Left lung (tissue), 10 donors: ENCODE results near the gene NDRG4. TPM values are rescaled to one million over a fixed set of nuclear protein-coding genes. Genes with fewer than 3 reads are reported as not detected.

ENCODE experiments used
- ATAC-seq: fragments of 200-7000 bp; cut with Tn5 transposase; one replicate; pipeline ENCODE4 v1.9.1; 2020; ENCODE audit warnings: moderate library complexity
- DNase-seq, 4 donors: peaks; one replicate each; pipeline ENCODE4 v3.0.0-alpha.2; 2013 to 2020
- H3K27ac ChIP-seq, 2 donors: fragments of 200-600 bp; sonication (generic) in 1 of 2; one replicate each; pipeline versions ENCODE4 v1.5.0 to v1.8.0; 2020 to 2021
- H3K27me3 ChIP-seq, 2 donors: fragments of 200-600 bp; sonication (generic) in 1 of 2; one replicate each; pipeline versions ENCODE4 v1.5.0 to v1.8.0; 2020 to 2021
- H3K36me3 ChIP-seq, 2 donors: fragments of 200-600 bp; sonication (generic) in 1 of 2; one replicate each; pipeline versions ENCODE4 v1.5.0 to v1.8.0; 2020 to 2021
- H3K4me1 ChIP-seq, 2 donors: fragments of 200-600 bp; one replicate each; pipeline ENCODE4 v1.8.0; 2021
- H3K4me3 ChIP-seq, 2 donors: fragments of 200-600 bp; sonication (generic) in 1 of 2; one replicate each; pipeline versions ENCODE4 v1.5.0 to v1.8.0; 2020 to 2021; ENCODE audit warnings: mild to moderate bottlenecking in 1 of 2
- H3K9me3 ChIP-seq, 2 donors: fragments of 200-600 bp; sonication (generic) in 1 of 2; one replicate each; pipeline versions ENCODE4 v1.5.0 to v1.8.0; 2020 to 2021
- CTCF ChIP-seq, 2 donors: fragments of 200-600 bp; sonication (generic) in 1 of 2; IDR thresholded peaks; one replicate each; pipeline versions ENCODE4 v1.5.0 to v1.8.0; 2021; ENCODE audit warnings: antibody characterized with exemption in 2 of 2
- intact Hi-C, 2 donors: fragments of 100-400 bp; cut with DNase I; formaldehyde crosslinking; loops; one replicate each; pipeline versions ENCODE4 v1.11.2 to v1.14.2; 2022
- polyA plus RNA-seq, 6 donors: library from polyadenylated mRNA; unstranded; fragments of 120-200 nt; gene quantifications; one replicate each; pipeline ENCODE4 v1.2.1, GENCODE V29; 2013; ENCODE audit not compliant: insufficient read length in 6 of 6
- total RNA-seq, 2 donors: library from RNA; stranded (reverse); fragmentation: NEBNext Ultra II Directional; extraction: Animal tissue kit (Norgen Biotek cat#: 25700); gene quantifications; one replicate each; pipeline ENCODE4 v1.2.1, GENCODE V29; 2021
- donor health status: DM: no; HTN: yes; CAD: no.
- donor health status: DM: no; HTN: no; CAD: no.

The NDRG4 gene
- total and polyA plus RNA-seq, 8 donors, result 10.0 to 16.3 (median 13.1) TPM

DNA sequence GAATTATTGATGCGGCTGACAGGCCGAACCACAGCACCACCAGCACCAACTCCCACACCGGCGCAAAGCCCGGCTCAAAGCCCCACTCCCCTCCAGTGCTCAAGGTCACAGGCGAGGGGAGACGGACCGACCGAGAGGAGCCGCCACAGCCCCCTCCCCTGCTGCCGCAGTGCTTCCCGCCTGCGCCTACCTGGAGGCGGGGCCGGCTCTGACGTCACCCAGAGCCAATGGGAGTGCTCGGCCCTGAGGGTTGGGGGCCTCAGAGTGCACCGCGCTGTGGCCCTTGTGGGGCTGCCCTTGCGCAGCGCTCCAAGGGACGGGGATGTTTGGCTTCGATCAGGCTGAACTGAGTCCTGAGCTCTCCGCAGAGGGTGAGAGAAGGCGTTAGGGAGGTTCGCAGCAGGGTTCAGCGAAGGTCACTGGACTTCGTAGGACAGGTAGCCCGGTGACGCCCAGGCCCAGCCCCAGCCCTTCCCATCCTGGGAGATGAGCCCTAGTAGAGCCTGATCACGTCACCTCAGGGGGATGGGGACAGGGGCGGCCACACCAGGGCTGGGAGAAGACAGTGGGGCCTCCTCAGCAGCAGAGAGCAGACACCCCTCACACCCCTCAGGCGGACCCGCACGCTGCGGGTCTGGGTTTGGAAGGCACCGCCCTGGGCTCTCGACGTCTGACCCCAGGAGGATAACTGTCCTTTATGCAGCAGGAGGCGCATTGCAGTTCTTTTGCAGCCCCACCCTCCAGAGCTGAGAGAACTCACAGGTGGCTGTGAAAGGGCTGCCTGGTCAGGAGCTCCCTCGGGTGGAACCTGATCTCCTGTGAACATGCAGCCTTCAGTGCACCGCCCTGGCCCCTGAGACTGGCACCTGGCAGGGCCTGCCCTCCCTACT lies 1.5 kb downstream of the NDRG4 start:
- H3K27ac ChIP-seq, result no peak overlapping the region
- DNase-seq, result peak in 2 of 4 donors; percentile 67 to 80
- H3K9me3 ChIP-seq, result no peaks in the 10 kb centered on the region
- TF ChIP-seq CTCF (IDR thresholded peaks at IDR 0.05), result no peak
- peaks cover 12 to 59% of the 10 kb centered on the region in 2 donors for H3K27me3 ChIP-seq
- H3K4me3 ChIP-seq, result peak overlapping the region; percentile 5 to 12
- no peaks in the 10 kb centered on the region for H3K36me3 ChIP-seq
- intact Hi-C loops, result no loop called here
- peaks cover 10 to 11% of the 10 kb centered on the region in 2 donors for H3K4me1 ChIP-seq
- peak; percentile 63 for ATAC-seq

- H3K4me1 ChIP-seq, result peaks cover 10 to 11% of the 10 kb centered on the region in 2 donors
- H3K9me3 ChIP-seq, result no peaks in the 10 kb centered on the region
- TF ChIP-seq CTCF (IDR thresholded peaks at IDR 0.05), result no peak
- H3K36me3 ChIP-seq, result no peaks in the 10 kb centered on the region
- intact Hi-C loops, result no loop called here
- H3K4me3 ChIP-seq, result no peak overlapping the region
- H3K27me3 ChIP-seq, result peaks cover 12 to 66% of the 10 kb centered on the region in 2 donors
- H3K27ac ChIP-seq, result no peak overlapping the region
- ATAC-seq, result no peak
- peak in 1 of 4 donors; percentile 6 for DNase-seq
Observed at GRCh38 chr16:58502217-58502921, 2.4 kb downstream of the NDRG4 start.

GRCh38 chr16:58503166-58503862 lies 3.4 kb downstream of the NDRG4 start:
- Histone ChIP-seq H3K4me1 (peaks cover 10 to 11% of the 10 kb centered on the region in 2 donors), H3K27ac (no peak overlapping the region), H3K36me3 (no peaks in the 10 kb centered on the region), H3K4me3 (no peak overlapping the region), H3K27me3 (peaks cover 12 to 66% of the 10 kb centered on the region in 2 donors), H3K9me3 (no peaks in the 10 kb centered on the region)
- intact Hi-C loops, result no loop called here
- no peak for TF ChIP-seq CTCF (IDR thresholded peaks at IDR 0.05)
- DNase-seq (no peak), ATAC-seq (no peak)

DNA sequence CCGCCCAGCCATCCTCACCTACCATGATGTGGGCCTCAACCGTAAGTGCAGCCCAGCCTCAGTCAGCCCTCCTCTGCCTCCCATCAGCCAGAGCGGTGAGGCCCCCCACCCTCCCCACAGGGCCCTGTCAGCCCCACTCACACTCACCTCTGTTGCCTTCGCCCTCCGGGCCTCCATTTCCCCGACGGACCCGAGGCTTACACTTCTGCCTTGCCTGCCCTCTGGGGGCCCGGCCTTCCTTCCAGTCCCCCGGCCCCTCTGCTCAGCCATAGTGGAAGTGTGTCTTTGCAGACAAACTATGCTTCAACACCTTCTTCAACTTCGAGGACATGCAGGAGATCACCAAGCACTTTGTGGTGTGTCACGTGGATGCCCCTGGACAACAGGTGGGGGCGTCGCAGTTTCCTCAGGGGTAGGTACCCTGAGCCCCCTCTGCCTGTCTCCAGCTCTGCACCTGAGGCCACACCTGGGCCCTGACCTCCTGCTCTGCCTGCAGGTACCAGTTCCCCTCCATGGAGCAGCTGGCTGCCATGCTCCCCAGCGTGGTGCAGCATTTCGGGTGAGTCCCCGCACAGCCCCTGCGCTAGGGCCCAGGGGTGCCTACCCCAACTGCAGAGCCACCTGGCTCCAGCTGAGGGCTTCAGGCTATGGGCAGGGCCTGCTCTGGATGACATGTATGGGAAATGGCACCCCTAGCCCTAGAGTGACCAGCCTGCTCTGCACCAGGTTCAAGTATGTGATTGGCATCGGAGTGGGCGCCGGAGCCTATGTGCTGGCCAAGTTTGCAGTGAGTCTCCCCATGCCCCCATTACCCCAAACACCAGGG lies 4.1 kb downstream of the NDRG4 start:
- no peak for ATAC-seq
- DNase-seq, result peak in 1 of 4 donors; percentile 54
- TF ChIP-seq CTCF (IDR thresholded peaks at IDR 0.05), result no peak
- Histone ChIP-seq H3K27ac (no peak overlapping the region), H3K27me3 (peaks cover 12 to 63% of the 10 kb centered on the region in 2 donors), H3K4me1 (peaks cover 10 to 11% of the 10 kb centered on the region in 2 donors), H3K4me3 (no peak overlapping the region), H3K9me3 (no peaks in the 10 kb centered on the region), H3K36me3 (no peaks in the 10 kb centered on the region)
- intact Hi-C loops, result no loop called here
